HepG2 (cell line): Measurements from ENCODE around the gene ZNF440. TPM values are rescaled to one million over a fixed set of nuclear protein-coding genes. Genes with fewer than 3 reads are reported as not detected.
A peak's percentile ranks its signal among the peaks of the same experiment; 100 is the strongest.

Experiments used
- ARID4A ChIP-seq: sonication (generic); formaldehyde crosslinking; IDR thresholded peaks from 2 replicates; pipeline ENCODE4 v1.5.0; 2020; ENCODE audit warnings: mild to moderate bottlenecking, missing genetic modification reagents, borderline replicate concordance
- E2F1 ChIP-seq: sonication (generic); formaldehyde crosslinking; IDR thresholded peaks from 2 replicates; pipeline ENCODE4 v1.5.0; 2020; ENCODE audit warnings: missing genetic modification reagents
- FOXA3 ChIP-seq: IDR thresholded peaks from 2 replicates; pipeline ENCODE4 v1.6.1; 2016; ENCODE audit warnings: missing genetic modification reagents, missing compliant biosample characterization
- GABPB1 ChIP-seq: IDR thresholded peaks from 2 replicates; pipeline ENCODE4 v1.6.1; 2016; ENCODE audit warnings: mild to moderate bottlenecking, missing genetic modification reagents, moderate library complexity, missing compliant biosample characterization
- HMG20A ChIP-seq: IDR thresholded peaks from 2 replicates; pipeline ENCODE4 v1.6.1; 2016; ENCODE audit warnings: borderline replicate concordance
- IKZF5 ChIP-seq: IDR thresholded peaks from 2 replicates; pipeline ENCODE4 v1.6.1; 2018; ENCODE audit warnings: missing genetic modification reagents, mild to moderate bottlenecking, missing compliant biosample characterization
- JARID2 ChIP-seq: sonication (generic); formaldehyde crosslinking; IDR thresholded peaks from 2 replicates; pipeline ENCODE4 v1.8.1; 2023; ENCODE audit warnings: missing genetic modification reagents, inconsistent platforms; ENCODE audit not compliant: insufficient replicate concordance
- MNT ChIP-seq: fragments of 450-650 bp; IDR thresholded peaks from 2 replicates; pipeline ENCODE4 v1.6.1; 2016
- MTF1 ChIP-seq: sonication (generic); formaldehyde crosslinking; IDR thresholded peaks from 2 replicates; pipeline ENCODE4 v1.5.0; 2020; ENCODE audit warnings: missing genetic modification reagents
- RBM22 ChIP-seq: fragments of 200-400 bp; formaldehyde crosslinking; optimal IDR thresholded peaks from 2 replicates; pipeline ENCODE3; 2017; ENCODE audit warnings: mild to moderate bottlenecking, low read length, moderate library complexity
- REPIN1 ChIP-seq: sonication (generic); formaldehyde crosslinking; IDR thresholded peaks from 2 replicates; pipeline ENCODE4 v1.8.0; 2022; ENCODE audit warnings: missing genetic modification reagents, low read depth, mild to moderate bottlenecking, borderline replicate concordance
- RXRA ChIP-seq: sonication (generic); formaldehyde crosslinking; IDR thresholded peaks from 2 replicates; pipeline ENCODE4 v1.5.1; 2020; ENCODE audit warnings: missing genetic modification reagents
- SSRP1 ChIP-seq: IDR thresholded peaks from 2 replicates; pipeline ENCODE4 v1.6.1; 2016; ENCODE audit warnings: control low read depth
- ZNF136 ChIP-seq: sonication (generic); formaldehyde crosslinking; IDR thresholded peaks from 2 replicates; pipeline ENCODE4 v1.8.1; 2022; ENCODE audit warnings: low read depth, mild to moderate bottlenecking, moderate library complexity, missing genetic modification reagents
- ZNF563 ChIP-seq: sonication (generic); formaldehyde crosslinking; IDR thresholded peaks from 2 replicates; pipeline ENCODE4 v1.8.0; 2022; ENCODE audit warnings: mild to moderate bottlenecking, moderate library complexity, missing genetic modification reagents
- ZNF597 ChIP-seq: sonication (generic); formaldehyde crosslinking; IDR thresholded peaks from 2 replicates; pipeline ENCODE4 v1.5.0; 2020; ENCODE audit warnings: missing genetic modification reagents
- ZNF629 ChIP-seq: sonication (generic); formaldehyde crosslinking; conservative IDR thresholded peaks from 2 replicates; pipeline ENCODE4 v1.5.0; 2020; ENCODE audit warnings: missing genetic modification reagents
- ZNF7 ChIP-seq: IDR thresholded peaks from 2 replicates; pipeline ENCODE4 v1.6.1; 2016; ENCODE audit warnings: missing biosample characterization, missing genetic modification reagents
- ZNF713 ChIP-seq: sonication (generic); formaldehyde crosslinking; IDR thresholded peaks from 2 replicates; pipeline ENCODE4 v1.4.0; 2020; ENCODE audit warnings: mild to moderate bottlenecking, missing genetic modification reagents
- ZNF772 ChIP-seq: sonication (generic); formaldehyde crosslinking; IDR thresholded peaks from 2 replicates; pipeline ENCODE4 v1.5.0; 2020; ENCODE audit warnings: mild to moderate bottlenecking, missing genetic modification reagents
- ZNF879 ChIP-seq: sonication (generic); formaldehyde crosslinking; IDR thresholded peaks from 2 replicates; pipeline ENCODE4 v1.8.1; 2023; ENCODE audit warnings: missing genetic modification reagents
- polyA plus RNA-seq, 8 experiments: library from polyadenylated mRNA; depleted of rRNA in 3 of 8; stranded (reverse) in 7 of 8; unstranded in 1 of 8; fragments of >200 nt; fragmentation: Illumina TruSeq in 4 of 8; extraction: Trizol in 4 of 8; gene quantifications; 2 replicates each; pipeline versions ENCODE4 v1.2.1 to v1.2.3, GENCODE V29; 2011 to 2016; ENCODE audit warnings: low read depth in 4 of 8, missing spikeins in 1 of 8, mixed read lengths in 1 of 8; ENCODE audit not compliant: insufficient read depth in 1 of 8
- total RNA-seq, 5 experiments: library from RNA; depleted of rRNA; stranded (reverse); fragments of >200 nt; fragmentation: Illumina TruSeq; extraction: Trizol; gene quantifications; 2 replicates each; pipeline ENCODE4 v1.2.3, GENCODE V29; 2016; ENCODE audit warnings: low read depth in 1 of 5

Gene ZNF440
- total and polyA plus RNA-seq, 2 of the 13 experiments (the other 11 are each of a cell fraction or from before 2014, with no cell fraction given), result 2.7 to 12.4 TPM

DNA sequence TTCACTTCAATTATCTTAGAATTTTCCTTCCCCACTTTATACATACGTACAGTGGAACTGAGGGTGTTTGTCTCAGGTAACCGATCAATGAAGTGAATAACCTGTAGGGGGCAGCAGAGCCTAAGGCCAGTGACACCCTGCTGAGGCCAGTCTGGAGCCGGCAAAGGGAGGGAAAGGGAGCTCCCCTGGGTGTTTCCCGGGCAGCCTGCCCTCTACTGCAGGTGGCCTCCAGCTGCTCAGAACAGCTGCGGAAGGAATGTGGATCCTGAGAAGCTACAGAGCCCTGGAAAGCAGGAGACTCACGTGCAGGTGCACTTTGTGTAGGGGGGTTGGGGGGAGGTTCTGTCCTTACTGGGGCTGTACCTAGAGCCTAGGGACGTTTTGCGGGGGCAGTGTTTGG is 16.6 kb upstream of the ZNF440 start (continued):
- TF ChIP-seq E2F1 (CRISPR knock-in tag), result no peak
- TF ChIP-seq ARID4A (CRISPR knock-in tag), result peak; percentile 70; the same call in 1 of the 2 replicates
- TF ChIP-seq ZNF629, result no peak
- TF ChIP-seq REPIN1 (CRISPR knock-in tag), result peak; percentile 39; the same call in 1 of the 2 replicates
- peak; percentile 61 for TF ChIP-seq JARID2 (CRISPR knock-in tag)
- peak; percentile 37; the same call in 1 of the 2 replicates for TF ChIP-seq GABPB1 (CRISPR knock-in tag)
- no peak for TF ChIP-seq ZNF136
- TF ChIP-seq RXRA (CRISPR knock-in tag), result peak; percentile 50; the same call in 1 of the 2 replicates
- TF ChIP-seq HMG20A, result no peak
- no peak for TF ChIP-seq ZNF563 (CRISPR knock-in tag)
- TF ChIP-seq FOXA3 (CRISPR knock-in tag), result peak; percentile 44; the same call in 1 of the 2 replicates
- TF ChIP-seq ZNF7 (CRISPR knock-in tag), result no peak
- TF ChIP-seq ZNF879 (CRISPR knock-in tag), result peak; percentile 52; the same call in 1 of the 2 replicates
- TF ChIP-seq MTF1, result no peak
- no peak for TF ChIP-seq RBM22
- TF ChIP-seq MNT, result no peak
- 0 out of 2 replicates have a peak, but pooled peaks have one; percentile 33 for TF ChIP-seq ZNF713 (CRISPR knock-in tag)
- TF ChIP-seq SSRP1 (CRISPR knock-in tag), result peak; percentile 54; the same call in 1 of the 2 replicates
- no peak for TF ChIP-seq ZNF597 (CRISPR knock-in tag)
- TF ChIP-seq IKZF5 (CRISPR knock-in tag), result peak; percentile 51; the same call in 1 of the 2 replicates
- TF ChIP-seq ZNF772 (CRISPR knock-in tag), result peak; percentile 21; the same call in 1 of the 2 replicates
